Measurements from ENCODE around the gene RBM39.
"Not testable (repeated sequence)": the region's sequence is repeated elsewhere in the genome, so short reads cannot be mapped to it uniquely, and the experiment has no call there.

RBM39 gene

DNA sequence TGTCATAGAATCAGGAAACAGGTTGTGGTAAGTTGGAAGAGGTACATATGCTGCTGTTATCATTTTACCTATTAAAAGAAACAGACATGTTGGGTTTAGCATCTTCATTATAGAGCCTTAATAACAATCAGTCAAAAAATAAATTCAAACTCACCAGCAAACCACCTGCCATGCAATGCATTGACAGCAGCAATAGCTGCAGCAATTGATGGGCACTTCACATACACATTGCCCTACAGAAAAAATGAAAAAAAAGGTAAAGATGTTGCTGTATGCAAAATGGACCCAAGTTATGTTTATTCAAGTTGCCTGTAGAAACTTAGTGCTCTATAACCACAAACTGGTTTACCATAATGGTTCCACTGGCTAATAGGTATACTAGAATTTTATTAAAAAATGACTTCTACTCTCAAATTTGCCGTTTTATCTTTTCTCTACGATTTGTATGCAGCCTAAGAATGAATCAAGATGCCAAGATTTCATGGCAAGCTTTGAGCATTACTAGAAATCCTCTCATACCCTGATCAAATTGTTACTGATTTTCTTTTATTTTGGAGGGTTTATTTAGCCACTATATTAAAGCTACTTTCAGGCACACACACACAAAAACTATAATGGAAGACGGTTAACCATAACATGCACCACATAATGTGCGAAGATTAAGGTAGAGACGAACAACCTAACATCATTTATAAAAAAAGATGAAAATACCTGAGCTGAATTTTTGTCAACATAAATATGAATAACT is 37.4 kb downstream of the RBM39 start:
- DNase-seq = no peak

DNA sequence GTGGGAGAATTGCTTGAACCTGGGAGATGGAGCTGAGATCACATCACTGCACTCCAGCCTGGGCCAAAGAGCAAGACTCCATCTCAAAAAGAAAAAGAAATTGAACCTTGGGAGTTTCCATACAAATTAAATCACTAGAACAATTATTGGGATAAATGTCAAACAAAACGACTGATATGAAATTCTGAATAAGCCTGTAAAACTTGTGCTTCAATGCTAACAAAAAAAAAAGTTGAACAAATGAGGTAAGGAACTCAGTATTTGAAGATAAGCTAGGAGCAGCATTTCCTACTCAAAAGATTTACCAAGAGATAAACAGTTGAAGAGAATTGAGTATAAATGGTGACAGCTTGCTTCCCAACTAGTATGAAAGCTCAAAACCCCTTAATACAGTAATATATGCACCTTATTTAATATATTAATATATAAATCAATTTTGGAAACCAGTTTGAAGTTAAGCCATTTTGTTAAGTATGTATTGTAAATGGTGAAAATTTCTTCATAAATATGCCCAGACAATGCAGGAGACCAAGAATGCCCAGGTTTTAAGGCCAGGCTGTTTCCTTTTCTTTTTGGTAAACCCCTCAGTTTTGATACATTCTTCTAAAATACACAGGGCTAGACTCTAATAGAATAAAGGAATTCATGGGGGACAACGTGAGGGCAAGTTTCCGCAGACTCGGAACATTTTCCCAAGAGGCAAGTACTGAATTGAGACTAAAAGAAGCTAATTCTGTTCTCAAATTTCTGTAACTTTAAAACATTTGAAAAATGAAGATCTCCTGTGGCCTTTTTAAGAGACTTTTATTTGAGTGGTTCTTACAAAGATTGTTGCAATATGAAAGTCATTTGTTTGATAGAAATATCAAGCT is 39.0 kb downstream of the RBM39 start:
- DNase-seq = no peak

DNA sequence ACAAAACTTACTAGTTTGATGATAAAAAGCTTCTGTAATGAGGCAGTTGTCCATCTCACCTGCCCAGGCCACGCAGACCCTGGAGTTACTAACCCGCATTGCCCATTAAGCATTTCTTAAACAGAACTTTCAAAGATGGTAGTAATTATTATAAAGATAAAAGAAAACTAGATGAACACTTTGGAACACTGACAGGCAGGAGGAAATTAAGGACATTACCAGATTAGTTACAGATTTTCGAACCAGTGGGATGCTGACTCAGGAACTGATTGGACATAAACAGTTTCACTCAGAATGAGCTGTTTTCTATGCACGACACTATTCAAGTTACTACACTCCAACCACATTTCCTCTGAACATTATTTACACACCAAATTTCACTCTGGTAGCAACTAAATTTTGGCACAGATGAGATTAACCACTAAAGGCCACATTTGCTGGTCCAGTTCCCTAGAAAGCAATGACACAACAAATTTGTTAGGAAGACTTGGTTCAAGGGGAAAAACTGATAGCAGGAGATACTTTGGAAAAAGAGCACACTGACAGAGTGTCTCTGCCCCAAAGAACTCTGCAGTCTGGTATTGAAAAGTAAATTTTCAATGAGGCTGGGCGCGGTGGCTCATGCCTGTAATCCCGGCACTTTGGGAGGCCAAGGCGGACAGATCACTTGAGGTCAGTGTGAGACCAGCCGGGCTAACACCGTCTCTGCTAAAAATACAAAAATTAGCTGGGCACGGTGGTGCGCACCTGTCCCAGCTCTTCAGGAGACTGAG is 39.8 kb downstream of the RBM39 start:
- DNase-seq = no peak

DNA sequence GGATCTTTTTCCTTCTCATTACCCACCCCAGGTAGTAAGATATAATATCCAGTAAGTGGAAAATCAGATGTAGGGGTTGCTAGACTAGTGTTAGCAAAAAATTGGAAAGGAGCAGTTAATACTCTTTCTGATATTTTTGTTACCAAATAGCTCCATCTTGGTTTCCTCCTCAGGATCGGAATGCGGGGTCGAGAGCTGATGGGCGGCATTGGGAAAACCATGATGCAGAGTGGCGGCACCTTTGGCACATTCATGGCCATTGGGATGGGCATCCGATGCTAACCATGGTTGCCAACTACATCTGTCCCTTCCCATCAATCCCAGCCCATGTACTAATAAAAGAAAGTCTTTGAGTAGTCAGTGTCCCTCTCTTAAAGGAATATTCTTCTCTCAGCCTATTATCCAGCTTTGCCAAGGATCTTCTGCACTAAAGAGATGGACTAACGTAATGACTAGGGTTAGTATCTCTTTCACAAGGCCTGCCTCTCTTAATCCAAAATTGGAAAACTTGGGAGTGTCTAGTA is 41.4 kb downstream of the RBM39 start:
- DNase-seq = no peak

- DNase-seq = no peak
Observed at GRCh38 chr20:35699957-35700624, 42.0 kb downstream of the RBM39 start.

DNA sequence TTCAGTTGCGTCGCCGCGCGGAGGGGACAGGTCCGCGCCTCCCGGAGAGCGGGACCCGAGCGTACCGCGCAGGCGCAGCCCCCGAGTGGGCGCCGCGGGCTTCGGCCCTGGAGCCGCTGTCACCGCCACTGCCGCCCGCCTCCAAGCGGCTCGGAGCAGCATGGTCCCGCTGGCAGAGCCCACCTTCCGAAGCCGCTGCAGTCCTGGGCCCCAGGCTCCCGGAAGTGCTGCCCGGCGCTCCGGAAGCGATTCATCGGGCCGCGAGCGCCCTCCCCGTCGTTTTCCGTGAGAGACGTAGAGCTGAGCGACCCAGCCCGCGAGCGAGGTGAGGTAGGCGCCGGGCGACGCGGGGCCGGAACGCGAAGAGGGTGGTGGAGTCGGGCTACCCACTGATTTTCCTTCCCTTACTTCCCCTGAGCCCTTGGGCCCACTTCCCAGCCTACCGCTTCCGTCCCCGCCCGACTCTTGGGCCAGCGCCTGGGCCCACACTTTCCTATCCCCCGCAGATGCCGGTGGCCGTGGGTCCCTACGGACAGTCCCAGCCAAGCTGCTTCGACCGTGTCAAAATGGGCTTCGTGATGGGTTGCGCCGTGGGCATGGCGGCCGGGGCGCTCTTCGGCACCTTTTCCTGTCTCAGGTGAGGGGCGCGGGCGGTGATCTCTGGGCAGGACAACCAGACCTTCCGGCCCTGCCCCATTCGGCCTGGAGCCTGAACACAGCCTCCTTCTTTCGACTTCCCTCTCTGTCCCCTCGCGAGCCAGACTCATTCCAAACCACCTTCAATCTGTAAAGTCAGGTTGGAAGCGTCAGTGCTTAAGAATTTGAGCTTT is 42.7 kb downstream of the RBM39 start, which contains the start of the genes NFS1 and ROMO1:
TSS of gene NFS1 (minus strand) at position 226 of the 830 bp plus-strand sequence. CDS start at position 162, 64 bp downstream.
TSS of gene ROMO1 (plus strand) at position 279 of the 830 bp plus-strand sequence. CDS start at position 507, 228 bp downstream.
- DNase-seq = peak; percentile 81 to 84

- DNase-seq = no peak
Observed at GRCh38 chr20:35698298-35699126, 43.5 kb downstream of the RBM39 start.

DNA sequence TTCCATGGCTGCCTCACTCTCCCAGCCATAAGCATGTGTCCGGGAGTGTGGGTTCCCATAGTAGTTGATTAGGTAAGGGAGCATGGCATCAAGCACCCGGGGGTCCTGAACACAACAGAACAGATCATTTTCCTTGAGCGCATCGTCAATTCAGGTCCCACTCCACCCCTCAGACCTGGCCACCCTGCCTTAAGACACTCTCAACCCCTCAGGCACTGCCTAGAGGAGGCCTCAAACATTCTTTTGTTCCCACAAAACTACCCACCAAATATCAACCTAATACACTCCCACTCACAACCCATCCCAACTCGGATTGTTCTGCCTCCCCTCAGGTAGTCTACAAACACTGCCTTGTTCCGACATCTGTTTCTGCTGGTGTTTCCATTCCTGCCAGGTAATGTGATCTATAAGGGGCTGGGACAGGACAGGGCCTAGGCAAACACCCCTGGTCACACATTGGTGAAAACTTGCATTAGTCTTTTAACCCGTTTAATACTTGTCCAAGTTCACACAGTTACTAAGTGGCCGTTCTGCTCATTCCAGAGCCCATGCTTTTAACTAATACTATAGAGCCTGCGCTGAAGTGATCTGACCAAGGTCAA is 44.3 kb downstream of the RBM39 start:
- DNase-seq = no peak

DNA sequence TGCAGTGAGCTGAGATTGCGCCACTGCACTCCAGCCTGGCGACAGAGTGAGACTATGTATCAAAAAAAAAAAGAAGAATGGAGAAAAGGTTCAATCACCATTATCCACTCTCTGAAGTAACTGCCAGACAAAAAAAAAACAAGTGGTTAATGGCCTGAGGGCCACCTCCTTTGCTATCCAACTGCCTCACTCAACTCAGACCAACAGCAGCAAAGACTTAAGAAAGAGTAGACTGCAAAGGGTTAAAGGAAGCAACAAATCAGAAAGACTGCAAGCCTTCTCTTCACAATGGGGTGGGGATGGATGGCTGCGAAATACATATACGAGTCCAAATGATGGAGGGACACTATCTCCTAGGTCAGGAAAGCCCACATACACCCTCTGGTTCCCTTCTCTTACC is 46.1 kb downstream of the RBM39 start:
- no peak for DNase-seq

DNA sequence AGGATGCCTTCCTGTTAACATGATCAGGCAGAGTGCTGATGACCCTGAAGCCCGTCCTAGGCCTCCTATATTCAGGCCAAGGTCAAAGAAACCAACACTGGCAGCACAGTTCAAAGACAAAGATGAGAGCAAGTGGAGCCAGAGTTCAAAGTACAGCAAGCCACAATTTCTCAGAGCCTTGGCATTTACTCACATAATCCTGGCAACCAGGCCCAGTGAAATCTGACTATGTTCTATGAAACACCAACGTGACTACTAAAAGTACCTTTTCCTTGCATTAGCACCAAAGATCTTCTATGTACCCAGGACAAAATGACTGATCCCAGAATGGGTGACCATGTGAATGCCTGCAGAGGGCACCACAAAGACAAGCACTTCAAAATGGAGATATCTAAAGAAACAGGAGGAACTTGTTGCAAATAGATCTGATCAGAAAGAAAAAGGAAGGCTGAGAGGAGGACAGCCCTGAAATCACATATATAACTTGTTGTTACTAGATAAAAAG is 46.8 kb downstream of the RBM39 start:
- DNase-seq = no peak

DNA sequence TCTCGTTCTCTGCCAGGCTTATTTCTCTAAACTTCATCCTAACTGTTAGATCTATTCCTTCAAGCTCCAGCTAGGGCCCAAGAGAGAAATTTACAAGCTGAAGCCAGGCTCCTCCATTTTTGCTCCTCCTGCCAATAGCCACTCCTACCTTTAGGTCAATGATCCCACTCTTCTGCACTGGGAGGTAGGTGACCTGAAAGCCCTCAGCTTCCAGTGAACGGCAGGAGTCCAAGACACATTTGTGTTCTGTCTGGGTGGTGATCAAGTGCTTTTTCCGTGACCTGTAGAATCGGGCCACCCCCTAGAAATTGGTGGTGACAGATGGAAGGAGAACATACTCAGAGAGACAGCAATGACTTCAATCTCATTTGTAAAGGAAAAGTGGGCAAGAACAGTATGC is 51.8 kb downstream of the RBM39 start:
- DNase-seq = no peak

- not testable (repeated sequence) for DNase-seq
Observed at GRCh38 chr20:35686872-35687271, 55.2 kb downstream of the RBM39 start.

- not testable (repeated sequence) for DNase-seq
Observed at GRCh38 chr20:35685368-35685767, 56.7 kb downstream of the RBM39 start.

DNA sequence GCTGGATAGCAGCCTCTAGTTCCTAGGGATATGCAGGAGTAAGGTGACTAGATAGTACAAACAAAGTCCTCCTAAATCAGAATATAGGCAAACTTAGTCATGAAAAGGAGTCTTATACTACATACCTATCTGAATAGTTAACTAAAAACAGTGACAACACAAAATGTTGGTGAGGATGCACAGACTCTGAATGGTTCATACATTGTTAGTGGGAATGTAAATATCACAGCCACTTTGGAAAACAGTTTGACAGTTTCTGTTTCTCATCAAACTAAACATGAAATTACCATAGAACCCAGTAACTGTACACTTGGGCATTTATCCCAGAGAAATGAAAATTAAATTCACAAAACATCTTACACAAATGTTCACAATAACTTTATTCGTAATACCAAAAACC is 60.1 kb downstream of the RBM39 start:
- DNase-seq = no peak

GRCh38 chr20:35680452-35681183 is 61.4 kb downstream of the RBM39 start:
- no peak for DNase-seq

DNA sequence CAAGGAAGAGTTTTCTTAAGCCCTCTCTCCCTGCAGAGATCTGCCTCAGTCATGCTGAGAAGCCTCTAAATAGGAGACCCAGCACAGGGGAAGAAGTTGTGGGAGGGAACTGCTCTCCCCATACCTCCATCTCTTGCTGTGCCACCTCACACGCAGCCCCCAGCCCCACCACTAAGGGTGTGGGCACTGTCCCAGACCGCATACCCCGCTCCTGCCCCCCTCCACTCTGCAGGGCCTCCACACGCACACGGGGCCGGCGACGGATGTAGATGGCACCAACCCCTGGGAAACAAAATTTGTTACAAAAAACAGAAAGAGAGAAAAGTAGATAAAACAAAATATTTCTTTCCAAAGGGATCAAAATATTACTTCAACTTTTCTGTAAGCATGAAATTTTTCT is 67.1 kb downstream of the RBM39 start:
- no peak for DNase-seq

GRCh38 chr20:35673884-35674283 is 68.2 kb downstream of the RBM39 start:
- DNase-seq = no peak

DNA sequence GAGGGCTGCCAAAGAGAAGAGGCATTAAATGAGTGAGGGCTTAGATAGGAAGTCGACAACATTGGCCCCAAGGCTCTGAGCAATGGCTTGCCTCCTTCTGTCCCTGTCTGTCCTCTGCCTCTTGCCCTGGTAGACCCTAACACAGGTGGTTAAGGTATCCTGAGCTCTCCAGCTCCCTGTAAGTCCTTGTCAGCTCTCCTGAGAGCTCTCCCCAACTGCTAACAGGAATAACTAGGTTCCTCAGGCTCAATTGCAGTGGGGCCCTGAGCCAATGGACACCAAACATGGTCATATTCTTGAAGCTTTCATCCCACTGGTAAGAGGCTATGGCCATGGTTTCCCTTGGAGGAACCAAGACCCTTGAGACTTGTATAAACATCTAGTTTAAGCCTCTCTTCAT is 72.4 kb downstream of the RBM39 start:
- DNase-seq = no peak

DNA sequence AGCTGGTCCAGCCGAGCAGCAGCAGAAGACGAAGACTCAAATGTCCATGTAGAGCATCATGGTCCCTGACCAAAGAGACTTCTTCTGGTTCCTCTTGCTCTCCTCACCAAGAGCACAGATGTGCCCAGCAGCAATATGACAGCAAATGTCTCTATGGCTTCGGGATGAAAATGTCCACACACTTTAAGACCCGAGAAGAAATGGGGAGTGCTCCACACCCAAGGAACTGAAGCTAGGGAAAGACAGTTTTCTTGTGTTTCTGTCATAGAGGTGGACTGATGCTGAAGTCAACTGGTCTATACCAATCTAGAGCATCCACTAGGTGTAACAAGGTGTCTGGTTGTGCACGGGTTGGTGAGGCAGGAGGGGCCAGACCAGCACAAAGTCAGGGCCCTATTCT is 72.8 kb downstream of the RBM39 start:
- no peak for DNase-seq

All from stimulated activated CD4-positive, alpha-beta T cell treated with anti-CD3 and anti-CD28 coated beads, Interleukin-4, amount 100 ng/mL, for 4 hours (primary cell).